Adrenal gland (tissue), 5 donors: Measurements from ENCODE around the gene INPP4A.

ENCODE experiments used
- CTCF ChIP-seq, 6 experiments: fragments of 450-650 bp in 4 of 6; fragments of 200-600 bp in 2 of 6; sonication (generic) in 1 of 6; IDR thresholded peaks; 1 replicate in 5 of 6; 2 replicates in 1 of 6; pipeline versions ENCODE4 v1.5.1 to v1.8.0; 2016 to 2021; ENCODE audit warnings: antibody characterized with exemption in 6 of 6, mild to moderate bottlenecking in 2 of 6, moderate library complexity in 1 of 6
- POLR2A ChIP-seq, 2 donors: fragments of 450-650 bp; IDR thresholded peaks; one replicate each; pipeline ENCODE4 v1.6.1; 2017; ENCODE audit warnings: antibody characterized with exemption in 2 of 2, mild to moderate bottlenecking in 2 of 2, moderate library complexity in 1 of 2
- donor health status: DM: no; HTN: no; CAD: no.

GRCh38 chr2:98548920-98549818 is 104.5 kb downstream of the INPP4A start:
- no peak for TF ChIP-seq CTCF (IDR thresholded peaks at IDR 0.05)
- no peak for TF ChIP-seq POLR2A (IDR thresholded peaks at IDR 0.05)
